ENCODE results near the gene FAIM2. TPM values are rescaled to one million over a fixed set of nuclear protein-coding genes. Genes with fewer than 3 reads are reported as not detected.

FAIM2 gene
- total RNA-seq, 1 experiment from 2014 or later = 0.22 TPM

DNA sequence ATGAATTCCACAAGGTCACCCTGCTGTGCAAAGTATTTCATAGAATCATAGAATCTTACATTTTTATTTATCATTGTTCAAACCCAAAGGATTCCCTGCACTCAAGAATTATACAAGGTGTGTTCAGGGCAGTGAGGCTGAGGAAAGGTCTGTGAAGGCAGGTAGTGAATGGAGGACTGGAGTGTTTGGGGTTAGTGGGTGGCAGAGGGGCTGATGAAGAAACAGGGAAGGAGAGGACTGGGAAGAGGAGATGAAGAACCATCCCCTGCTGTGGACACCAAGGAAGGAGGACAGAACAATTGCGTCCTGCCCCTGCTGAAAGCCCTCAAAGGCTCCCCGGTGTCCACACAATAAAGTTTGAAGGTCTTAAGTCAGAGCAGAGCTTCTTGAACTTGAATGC, 50.0 kb downstream of the FAIM2 start:
- ATAC-seq = no peak
- Mint-ChIP-seq H3K4me3 (no peak overlapping the region), H3K27me3 (ENCODE audit: low read depth) (peaks cover 31% of the 10 kb centered on the region), H3K4me1 (peaks cover 4% of the 10 kb centered on the region; the same call in 1 of the 2 replicates), H3K27ac (no peak overlapping the region), H3K9me3 (peaks cover 16% of the 10 kb centered on the region), H3K36me3 (no peaks in the 10 kb centered on the region)
- CTCF ChIA-PET = no interaction called here
- POLR2A ChIA-PET = no interaction called here
- DNase-seq (ENCODE audit: low spot score) = no peak
- TF ChIP-seq ATF1 (CRISPR knock-in tag; IDR thresholded peaks at IDR 0.05) (no peak), ZNF423 (CRISPR knock-in tag; IDR thresholded peaks at IDR 0.05) (0 out of 2 replicates have a peak, but pooled peaks have one; percentile 23)
- TF ChIP-seq, protein P1, sequence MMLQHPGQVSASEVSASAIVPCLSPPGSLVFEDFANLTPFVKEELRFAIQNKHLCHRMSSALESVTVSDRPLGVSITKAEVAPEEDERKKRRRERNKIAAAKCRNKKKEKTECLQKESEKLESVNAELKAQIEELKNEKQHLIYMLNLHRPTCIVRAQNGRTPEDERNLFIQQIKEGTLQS (CRISPR knock-in tag; conservative IDR thresholded peaks at IDR 0.05) = no peak
- TF ChIP-seq, protein P2, sequence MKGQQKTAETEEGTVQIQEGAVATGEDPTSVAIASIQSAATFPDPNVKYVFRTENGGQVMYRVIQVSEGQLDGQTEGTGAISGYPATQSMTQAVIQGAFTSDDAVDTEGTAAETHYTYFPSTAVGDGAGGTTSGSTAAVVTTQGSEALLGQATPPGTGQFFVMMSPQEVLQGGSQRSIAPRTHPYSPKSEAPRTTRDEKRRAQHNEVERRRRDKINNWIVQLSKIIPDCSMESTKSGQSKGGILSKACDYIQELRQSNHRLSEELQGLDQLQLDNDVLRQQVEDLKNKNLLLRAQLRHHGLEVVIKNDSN (CRISPR knock-in tag; IDR thresholded peaks at IDR 0.05) = no peak

DNA sequence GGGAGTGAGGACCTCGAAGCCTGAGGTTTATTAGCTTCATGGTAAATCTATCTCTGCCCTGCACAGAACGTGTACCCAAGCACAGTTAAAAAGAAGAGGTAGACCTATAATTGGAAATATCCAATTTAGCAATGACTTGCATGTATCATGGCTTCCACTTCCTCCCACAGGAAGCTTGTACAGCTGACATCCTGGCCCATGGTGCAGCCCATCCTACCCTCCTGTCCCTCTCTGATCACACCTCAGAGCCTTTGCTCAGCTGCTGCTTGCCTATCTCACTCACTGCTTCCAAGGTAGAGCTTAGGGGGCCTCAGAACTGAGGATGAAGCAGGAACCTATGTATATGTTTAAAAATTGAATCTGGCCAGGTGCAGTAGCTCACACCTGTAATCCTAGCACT, 56.5 kb downstream of the FAIM2 start:
- ATAC-seq = no peak
- POLR2A ChIA-PET = interaction anchor here (0.8 kb wide), 1 partner anchor 19 kb away, joined by 3 read pairs; the partner anchor contains the start of gene NCKAP5L
- no peak overlapping the region for H3K4me3 Mint-ChIP-seq
- H3K27ac Mint-ChIP-seq = no peak overlapping the region
- CTCF ChIA-PET = interaction anchor here (0.7 to 1.6 kb wide), 3 partner anchors 8 to 120 kb away, joined by 3 to 4 read pairs (median 3); partner anchors contain the start of gene TMBIM6
- H3K27me3 Mint-ChIP-seq (ENCODE audit: low read depth) = peaks cover 48% of the 10 kb centered on the region
- no peak for DNase-seq (ENCODE audit: low spot score)
- no peaks in the 10 kb centered on the region for H3K36me3 Mint-ChIP-seq
- peaks cover 4% of the 10 kb centered on the region for H3K9me3 Mint-ChIP-seq
- H3K4me1 Mint-ChIP-seq = peaks cover 6% of the 10 kb centered on the region; the same call in 1 of the 2 replicates
- TF ChIP-seq, protein P3, sequence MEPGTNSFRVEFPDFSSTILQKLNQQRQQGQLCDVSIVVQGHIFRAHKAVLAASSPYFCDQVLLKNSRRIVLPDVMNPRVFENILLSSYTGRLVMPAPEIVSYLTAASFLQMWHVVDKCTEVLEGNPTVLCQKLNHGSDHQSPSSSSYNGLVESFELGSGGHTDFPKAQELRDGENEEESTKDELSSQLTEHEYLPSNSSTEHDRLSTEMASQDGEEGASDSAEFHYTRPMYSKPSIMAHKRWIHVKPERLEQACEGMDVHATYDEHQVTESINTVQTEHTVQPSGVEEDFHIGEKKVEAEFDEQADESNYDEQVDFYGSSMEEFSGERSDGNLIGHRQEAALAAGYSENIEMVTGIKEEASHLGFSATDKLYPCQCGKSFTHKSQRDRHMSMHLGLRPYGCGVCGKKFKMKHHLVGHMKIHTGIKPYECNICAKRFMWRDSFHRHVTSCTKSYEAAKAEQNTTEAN (CRISPR knock-in tag; IDR thresholded peaks at IDR 0.05) = no peak
- TF ChIP-seq, protein P4, sequence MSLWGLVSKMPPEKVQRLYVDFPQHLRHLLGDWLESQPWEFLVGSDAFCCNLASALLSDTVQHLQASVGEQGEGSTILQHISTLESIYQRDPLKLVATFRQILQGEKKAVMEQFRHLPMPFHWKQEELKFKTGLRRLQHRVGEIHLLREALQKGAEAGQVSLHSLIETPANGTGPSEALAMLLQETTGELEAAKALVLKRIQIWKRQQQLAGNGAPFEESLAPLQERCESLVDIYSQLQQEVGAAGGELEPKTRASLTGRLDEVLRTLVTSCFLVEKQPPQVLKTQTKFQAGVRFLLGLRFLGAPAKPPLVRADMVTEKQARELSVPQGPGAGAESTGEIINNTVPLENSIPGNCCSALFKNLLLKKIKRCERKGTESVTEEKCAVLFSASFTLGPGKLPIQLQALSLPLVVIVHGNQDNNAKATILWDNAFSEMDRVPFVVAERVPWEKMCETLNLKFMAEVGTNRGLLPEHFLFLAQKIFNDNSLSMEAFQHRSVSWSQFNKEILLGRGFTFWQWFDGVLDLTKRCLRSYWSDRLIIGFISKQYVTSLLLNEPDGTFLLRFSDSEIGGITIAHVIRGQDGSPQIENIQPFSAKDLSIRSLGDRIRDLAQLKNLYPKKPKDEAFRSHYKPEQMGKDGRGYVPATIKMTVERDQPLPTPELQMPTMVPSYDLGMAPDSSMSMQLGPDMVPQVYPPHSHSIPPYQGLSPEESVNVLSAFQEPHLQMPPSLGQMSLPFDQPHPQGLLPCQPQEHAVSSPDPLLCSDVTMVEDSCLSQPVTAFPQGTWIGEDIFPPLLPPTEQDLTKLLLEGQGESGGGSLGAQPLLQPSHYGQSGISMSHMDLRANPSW (CRISPR knock-in tag; conservative IDR thresholded peaks at IDR 0.05; ENCODE audit: low read depth) = no peak
- TF ChIP-seq, protein P5, sequence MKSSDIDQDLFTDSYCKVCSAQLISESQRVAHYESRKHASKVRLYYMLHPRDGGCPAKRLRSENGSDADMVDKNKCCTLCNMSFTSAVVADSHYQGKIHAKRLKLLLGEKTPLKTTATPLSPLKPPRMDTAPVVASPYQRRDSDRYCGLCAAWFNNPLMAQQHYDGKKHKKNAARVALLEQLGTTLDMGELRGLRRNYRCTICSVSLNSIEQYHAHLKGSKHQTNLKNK (CRISPR knock-in tag; IDR thresholded peaks at IDR 0.05) = no peak

DNA sequence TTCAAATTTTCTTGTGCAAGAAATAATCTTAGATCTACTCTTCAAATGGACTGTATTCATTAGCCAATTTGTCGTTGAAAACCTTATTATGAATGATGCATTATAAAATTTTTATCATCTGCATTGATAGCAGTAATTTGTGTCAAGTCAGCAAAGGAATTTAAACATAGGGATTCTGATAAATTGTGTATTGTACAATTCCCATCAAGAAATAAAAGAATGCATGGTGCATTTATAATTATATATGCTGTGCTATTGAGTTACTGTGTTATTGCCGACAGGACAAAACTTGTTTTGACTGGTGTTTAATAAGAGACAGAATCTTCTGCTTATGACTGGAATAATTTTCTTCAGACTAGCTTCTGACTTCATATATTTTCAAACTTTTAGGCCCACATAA, 57.7 kb downstream of the FAIM2 start:
- CTCF ChIA-PET = interaction anchor here (1.6 kb wide), 1 partner anchor 105 kb away, joined by 4 read pairs; the partner anchor contains the start of gene TMBIM6
- Mint-ChIP-seq H3K36me3 (no peaks in the 10 kb centered on the region), H3K4me3 (no peak overlapping the region), H3K4me1 (peaks cover 13% of the 10 kb centered on the region), H3K27me3 (ENCODE audit: low read depth) (peaks cover 48% of the 10 kb centered on the region), H3K27ac (no peak overlapping the region), H3K9me3 (peaks cover 4% of the 10 kb centered on the region)
- DNase-seq (ENCODE audit: low spot score) (no peak), ATAC-seq (no peak)
- POLR2A ChIA-PET = interaction anchor here (0.7 kb wide), 1 partner anchor 50 kb away, joined by 10 read pairs; no protein-coding TSS in a partner anchor
- TF ChIP-seq, protein P6, sequence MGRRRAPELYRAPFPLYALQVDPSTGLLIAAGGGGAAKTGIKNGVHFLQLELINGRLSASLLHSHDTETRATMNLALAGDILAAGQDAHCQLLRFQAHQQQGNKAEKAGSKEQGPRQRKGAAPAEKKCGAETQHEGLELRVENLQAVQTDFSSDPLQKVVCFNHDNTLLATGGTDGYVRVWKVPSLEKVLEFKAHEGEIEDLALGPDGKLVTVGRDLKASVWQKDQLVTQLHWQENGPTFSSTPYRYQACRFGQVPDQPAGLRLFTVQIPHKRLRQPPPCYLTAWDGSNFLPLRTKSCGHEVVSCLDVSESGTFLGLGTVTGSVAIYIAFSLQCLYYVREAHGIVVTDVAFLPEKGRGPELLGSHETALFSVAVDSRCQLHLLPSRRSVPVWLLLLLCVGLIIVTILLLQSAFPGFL (CRISPR knock-in tag; IDR thresholded peaks at IDR 0.05; ENCODE audit: borderline replicate concordance) = no peak
- TF ChIP-seq, protein P7, sequence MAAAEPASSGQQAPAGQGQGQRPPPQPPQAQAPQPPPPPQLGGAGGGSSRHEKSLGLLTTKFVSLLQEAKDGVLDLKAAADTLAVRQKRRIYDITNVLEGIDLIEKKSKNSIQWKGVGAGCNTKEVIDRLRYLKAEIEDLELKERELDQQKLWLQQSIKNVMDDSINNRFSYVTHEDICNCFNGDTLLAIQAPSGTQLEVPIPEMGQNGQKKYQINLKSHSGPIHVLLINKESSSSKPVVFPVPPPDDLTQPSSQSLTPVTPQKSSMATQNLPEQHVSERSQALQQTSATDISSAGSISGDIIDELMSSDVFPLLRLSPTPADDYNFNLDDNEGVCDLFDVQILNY (CRISPR knock-in tag; IDR thresholded peaks at IDR 0.05) = no peak
- TF ChIP-seq, protein P3 (CRISPR knock-in tag; IDR thresholded peaks at IDR 0.05) = no peak
- TF ChIP-seq, protein P8, sequence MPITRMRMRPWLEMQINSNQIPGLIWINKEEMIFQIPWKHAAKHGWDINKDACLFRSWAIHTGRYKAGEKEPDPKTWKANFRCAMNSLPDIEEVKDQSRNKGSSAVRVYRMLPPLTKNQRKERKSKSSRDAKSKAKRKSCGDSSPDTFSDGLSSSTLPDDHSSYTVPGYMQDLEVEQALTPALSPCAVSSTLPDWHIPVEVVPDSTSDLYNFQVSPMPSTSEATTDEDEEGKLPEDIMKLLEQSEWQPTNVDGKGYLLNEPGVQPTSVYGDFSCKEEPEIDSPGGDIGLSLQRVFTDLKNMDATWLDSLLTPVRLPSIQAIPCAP (CRISPR knock-in tag; IDR thresholded peaks at IDR 0.05) = no peak
- TF ChIP-seq NFE2L1 (CRISPR knock-in tag; IDR thresholded peaks at IDR 0.05) = no peak
- no peak for TF ChIP-seq ATF1 (CRISPR knock-in tag; IDR thresholded peaks at IDR 0.05)
- TF ChIP-seq NR2C2 (CRISPR knock-in tag; IDR thresholded peaks at IDR 0.05) = no peak
- TF ChIP-seq, protein P9, sequence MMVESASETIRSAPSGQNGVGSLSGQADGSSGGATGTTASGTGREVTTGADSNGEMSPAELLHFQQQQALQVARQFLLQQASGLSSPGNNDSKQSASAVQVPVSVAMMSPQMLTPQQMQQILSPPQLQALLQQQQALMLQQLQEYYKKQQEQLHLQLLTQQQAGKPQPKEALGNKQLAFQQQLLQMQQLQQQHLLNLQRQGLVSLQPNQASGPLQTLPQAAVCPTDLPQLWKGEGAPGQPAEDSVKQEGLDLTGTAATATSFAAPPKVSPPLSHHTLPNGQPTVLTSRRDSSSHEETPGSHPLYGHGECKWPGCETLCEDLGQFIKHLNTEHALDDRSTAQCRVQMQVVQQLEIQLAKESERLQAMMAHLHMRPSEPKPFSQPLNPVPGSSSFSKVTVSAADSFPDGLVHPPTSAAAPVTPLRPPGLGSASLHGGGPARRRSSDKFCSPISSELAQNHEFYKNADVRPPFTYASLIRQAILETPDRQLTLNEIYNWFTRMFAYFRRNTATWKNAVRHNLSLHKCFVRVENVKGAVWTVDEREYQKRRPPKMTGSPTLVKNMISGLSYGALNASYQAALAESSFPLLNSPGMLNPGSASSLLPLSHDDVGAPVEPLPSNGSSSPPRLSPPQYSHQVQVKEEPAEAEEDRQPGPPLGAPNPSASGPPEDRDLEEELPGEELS (CRISPR knock-in tag; IDR thresholded peaks at IDR 0.05) = no peak
- TF ChIP-seq TP53 (CRISPR knock-in tag; IDR thresholded peaks at IDR 0.05) = no peak
- TF ChIP-seq GTF2I (CRISPR knock-in tag; conservative IDR thresholded peaks at IDR 0.05) = no peak
- no peak for TF ChIP-seq ZNF396 (CRISPR knock-in tag; IDR thresholded peaks at IDR 0.05; ENCODE audit: borderline replicate concordance)
- no peak for TF ChIP-seq EMX1 (CRISPR knock-in tag; IDR thresholded peaks at IDR 0.05)
- no peak for TF ChIP-seq PRRX2 (CRISPR knock-in tag; IDR thresholded peaks at IDR 0.05)
